OCI-M2 (cell line): ENCODE measurements around the gene FGF6.

Source experiments
- DNase-seq: peaks from one replicate; lab custom pipeline; 2025; ENCODE audit not compliant: unreplicated experiment; lab: John Stamatoyannopoulos, UW

FGF6 gene

GRCh38 chr12:4448371-4448940, 2.8 kb upstream of the FGF6 start:
- DNase-seq, result no peak

- DNase-seq, result no peak
Observed at GRCh38 chr12:4447151-4447550, 1.5 kb upstream of the FGF6 start.

- no peak for DNase-seq
Observed at GRCh38 chr12:4446335-4446734, 720 bp upstream of the FGF6 start.

- DNase-seq, result no peak
Observed at GRCh38 chr12:4444031-4444430, 1.6 kb downstream of the FGF6 start.

GRCh38 chr12:4443616-4444015, 2.0 kb downstream of the FGF6 start:
- no peak for DNase-seq

GRCh38 chr12:4441355-4442335, 4.0 kb downstream of the FGF6 start:
- no peak for DNase-seq

- no peak for DNase-seq
Observed at GRCh38 chr12:4440187-4440941, 5.3 kb downstream of the FGF6 start.

GRCh38 chr12:4439736-4440135, 5.9 kb downstream of the FGF6 start:
- DNase-seq, result no peak

- DNase-seq, result no peak
Observed at GRCh38 chr12:4438834-4439596, 6.6 kb downstream of the FGF6 start.

GRCh38 chr12:4435537-4435936, 10.1 kb downstream of the FGF6 start:
- DNase-seq, result no peak

GRCh38 chr12:4434706-4435425, 10.7 kb downstream of the FGF6 start:
- DNase-seq, result no peak

- DNase-seq, result no peak
Observed at GRCh38 chr12:4434301-4434700, 11.3 kb downstream of the FGF6 start.

GRCh38 chr12:4433745-4434058, 11.9 kb downstream of the FGF6 start:
- DNase-seq, result no peak

- no peak for DNase-seq
Observed at GRCh38 chr12:4432878-4433744, 12.5 kb downstream of the FGF6 start.

GRCh38 chr12:4431866-4432265, 13.7 kb downstream of the FGF6 start:
- no peak for DNase-seq

GRCh38 chr12:4431436-4431835, 14.2 kb downstream of the FGF6 start:
- DNase-seq, result no peak

- DNase-seq, result no peak
Observed at GRCh38 chr12:4424422-4424821, 21.2 kb downstream of the FGF6 start.

- DNase-seq, result no peak
Observed at GRCh38 chr12:4423528-4424195, 22.0 kb downstream of the FGF6 start.

GRCh38 chr12:4422985-4423384, 22.6 kb downstream of the FGF6 start:
- no peak for DNase-seq
